ENCODE data around the gene DRC3. TPM values are rescaled to one million over a fixed set of nuclear protein-coding genes. Genes with fewer than 3 reads are reported as not detected.

DRC3 gene
- total and polyA plus RNA-seq, 2 donors (not counting 1 experiment from before 2014, with no cell fraction given) = 0.17 TPM; not detected in 1

DNA sequence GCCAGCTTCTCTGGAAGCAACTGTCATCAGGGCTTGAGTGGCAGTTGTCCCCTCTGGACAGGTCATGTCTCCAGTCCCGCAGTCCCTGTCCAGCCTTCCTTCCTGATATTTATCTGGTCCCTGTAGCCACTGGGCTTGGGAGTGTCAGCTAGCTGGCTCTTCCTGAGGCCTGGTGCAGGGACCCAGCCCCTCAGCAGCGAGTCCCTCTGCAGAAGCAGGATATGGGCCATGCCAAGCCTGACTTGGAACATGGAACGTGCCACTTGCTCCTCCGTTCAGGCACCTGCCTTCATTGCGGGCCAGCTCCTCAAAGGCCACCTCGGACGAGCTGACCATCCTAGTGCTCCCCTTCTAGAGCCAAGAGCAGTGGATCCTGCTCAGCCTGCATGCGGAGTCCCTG, 26.3 kb downstream of the DRC3 start:
- no peak for DNase-seq
- ChIA-PET CTCF (no interaction called here), POLR2A (no interaction called here)
- no peaks in the 10 kb centered on the region for H3K27me3 Mint-ChIP-seq
- H3K4me3 ChIP-seq (ENCODE audit: control extremely low read depth in 1 of 5, extremely low read depth in 1 of 5, insufficient read depth in 1 of 5, low read depth in 2 of 5, low read length in 4 of 5) = no peak overlapping the region
- H3K79me2 ChIP-seq (ENCODE audit: control insufficient read depth, insufficient read depth, low read length) = no peaks in the 10 kb centered on the region
- no peak overlapping the region for H3K9ac ChIP-seq (ENCODE audit: low read length)
- 96% methylated on average over 8 of the region's 8 CpGs for WGBS (ENCODE audit: insufficient coverage)
- H3K4me2 ChIP-seq (replicated peaks; ENCODE audit: low read depth, low read length, poor library complexity, severe bottlenecking) = no peak overlapping the region
- H3K4me1 Mint-ChIP-seq = peaks cover 6% of the 10 kb centered on the region
- H3K9me3 ChIP-seq (ENCODE audit: control extremely low read depth in 1 of 3, control insufficient read depth in 2 of 3, insufficient read depth in 1 of 3, low read length in 2 of 3) = no peaks in the 10 kb centered on the region
- no peak for ATAC-seq (ENCODE audit: low read depth)
- H3K27ac ChIP-seq (ENCODE audit: low read length in 2 of 2) = no peak overlapping the region
- intact Hi-C loops (cut with micrococcal nuclease) = no loop called here
- no peaks in the 10 kb centered on the region for H3K4me1 ChIP-seq (ENCODE audit: control insufficient read depth in 2 of 2, insufficient read depth in 2 of 2, low read length in 2 of 2)
- H4K20me1 ChIP-seq (ENCODE audit: control insufficient read depth, insufficient read depth, low read length, poor library complexity, severe bottlenecking) = no peaks in the 10 kb centered on the region
- no peak overlapping the region for H3K27ac Mint-ChIP-seq
- H3K27me3 ChIP-seq (replicated peaks in 1 of 4; ENCODE audit: control extremely low read depth in 1 of 4, control insufficient read depth in 3 of 4, insufficient read depth in 4 of 4, low read length in 3 of 4) = no peaks in the 10 kb centered on the region
- TF ChIP-seq, protein P1, sequence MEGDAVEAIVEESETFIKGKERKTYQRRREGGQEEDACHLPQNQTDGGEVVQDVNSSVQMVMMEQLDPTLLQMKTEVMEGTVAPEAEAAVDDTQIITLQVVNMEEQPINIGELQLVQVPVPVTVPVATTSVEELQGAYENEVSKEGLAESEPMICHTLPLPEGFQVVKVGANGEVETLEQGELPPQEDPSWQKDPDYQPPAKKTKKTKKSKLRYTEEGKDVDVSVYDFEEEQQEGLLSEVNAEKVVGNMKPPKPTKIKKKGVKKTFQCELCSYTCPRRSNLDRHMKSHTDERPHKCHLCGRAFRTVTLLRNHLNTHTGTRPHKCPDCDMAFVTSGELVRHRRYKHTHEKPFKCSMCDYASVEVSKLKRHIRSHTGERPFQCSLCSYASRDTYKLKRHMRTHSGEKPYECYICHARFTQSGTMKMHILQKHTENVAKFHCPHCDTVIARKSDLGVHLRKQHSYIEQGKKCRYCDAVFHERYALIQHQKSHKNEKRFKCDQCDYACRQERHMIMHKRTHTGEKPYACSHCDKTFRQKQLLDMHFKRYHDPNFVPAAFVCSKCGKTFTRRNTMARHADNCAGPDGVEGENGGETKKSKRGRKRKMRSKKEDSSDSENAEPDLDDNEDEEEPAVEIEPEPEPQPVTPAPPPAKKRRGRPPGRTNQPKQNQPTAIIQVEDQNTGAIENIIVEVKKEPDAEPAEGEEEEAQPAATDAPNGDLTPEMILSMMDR (IDR thresholded peaks at IDR 0.05) = no peak
- H3K4me3 Mint-ChIP-seq = no peak overlapping the region
- no peaks in the 10 kb centered on the region for H3K9me3 Mint-ChIP-seq (ENCODE audit: insufficient read depth)
- no peaks in the 10 kb centered on the region for H3K36me3 ChIP-seq (replicated peaks in 1 of 2; ENCODE audit: control extremely low read depth in 1 of 2, control insufficient read depth in 1 of 2, extremely low read depth in 1 of 2, insufficient read depth in 2 of 2, low read length in 1 of 2)
- no peak overlapping the region for H2AFZ ChIP-seq (ENCODE audit: insufficient read depth, low read depth, low read length, poor library complexity, severe bottlenecking)

GRCh38 chr17:17999364-18000029, 26.8 kb downstream of the DRC3 start:
- intact Hi-C loops (cut with micrococcal nuclease) = no loop called here
- H3K9me3 ChIP-seq (ENCODE audit: control extremely low read depth in 1 of 3, control insufficient read depth in 2 of 3, insufficient read depth in 1 of 3, low read length in 2 of 3) = no peaks in the 10 kb centered on the region
- ChIA-PET POLR2A (interaction anchor here (0.7 kb wide), 1 partner anchor 22 kb away, joined by 4 read pairs; no protein-coding TSS in a partner anchor), CTCF (no interaction called here)
- H3K4me3 ChIP-seq (ENCODE audit: control extremely low read depth in 1 of 5, extremely low read depth in 1 of 5, insufficient read depth in 1 of 5, low read depth in 2 of 5, low read length in 4 of 5) = no peak overlapping the region
- H3K9ac ChIP-seq (ENCODE audit: low read length) = no peak overlapping the region
- no peaks in the 10 kb centered on the region for H4K20me1 ChIP-seq (ENCODE audit: control insufficient read depth, insufficient read depth, low read length, poor library complexity, severe bottlenecking)
- DNase-seq (no peak), ATAC-seq (ENCODE audit: low read depth) (no peak)
- peaks cover 10% of the 10 kb centered on the region for H3K4me1 Mint-ChIP-seq
- no peaks in the 10 kb centered on the region for H3K9me3 Mint-ChIP-seq (ENCODE audit: insufficient read depth)
- no peaks in the 10 kb centered on the region for H3K4me1 ChIP-seq (ENCODE audit: control insufficient read depth in 2 of 2, insufficient read depth in 2 of 2, low read length in 2 of 2)
- 87% methylated on average over 7 of the region's 9 CpGs for WGBS (ENCODE audit: insufficient coverage)
- no peaks in the 10 kb centered on the region for H3K36me3 ChIP-seq (replicated peaks in 1 of 2; ENCODE audit: control extremely low read depth in 1 of 2, control insufficient read depth in 1 of 2, extremely low read depth in 1 of 2, insufficient read depth in 2 of 2, low read length in 1 of 2)
- H3K27ac Mint-ChIP-seq = no peak overlapping the region
- no peaks in the 10 kb centered on the region for H3K79me2 ChIP-seq (ENCODE audit: control insufficient read depth, insufficient read depth, low read length)
- H3K4me3 Mint-ChIP-seq = no peak overlapping the region
- no peaks in the 10 kb centered on the region for H3K27me3 Mint-ChIP-seq
- TF ChIP-seq, protein P1 (IDR thresholded peaks at IDR 0.05) = no peak
- no peak for TF ChIP-seq EZH2 (IDR thresholded peaks at IDR 0.05; ENCODE audit: borderline replicate concordance, insufficient read depth, low read depth, low read length, poor library complexity, severe bottlenecking)
- no peak overlapping the region for H3K27ac ChIP-seq (ENCODE audit: low read length in 2 of 2)
- H2AFZ ChIP-seq (ENCODE audit: insufficient read depth, low read depth, low read length, poor library complexity, severe bottlenecking) = no peak overlapping the region
- H3K4me2 ChIP-seq (replicated peaks; ENCODE audit: low read depth, low read length, poor library complexity, severe bottlenecking) = no peak overlapping the region
- H3K27me3 ChIP-seq (replicated peaks in 1 of 4; ENCODE audit: control extremely low read depth in 1 of 4, control insufficient read depth in 3 of 4, insufficient read depth in 4 of 4, low read length in 3 of 4) = no peaks in the 10 kb centered on the region

Data from B cell (primary cell).